ENCODE measurements around the gene RPL4. TPM values are rescaled to one million over a fixed set of nuclear protein-coding genes. Genes with fewer than 3 reads are reported as not detected.
A peak's percentile ranks its signal among the peaks of the same experiment; 100 is the strongest.
"Not testable (repeated sequence)": the region's sequence is repeated elsewhere in the genome, so short reads cannot be mapped to it uniquely, and the experiment has no call there.

RPL4 gene
- total RNA-seq, 1 experiment from 2014 or later = 5,364 TPM

DNA sequence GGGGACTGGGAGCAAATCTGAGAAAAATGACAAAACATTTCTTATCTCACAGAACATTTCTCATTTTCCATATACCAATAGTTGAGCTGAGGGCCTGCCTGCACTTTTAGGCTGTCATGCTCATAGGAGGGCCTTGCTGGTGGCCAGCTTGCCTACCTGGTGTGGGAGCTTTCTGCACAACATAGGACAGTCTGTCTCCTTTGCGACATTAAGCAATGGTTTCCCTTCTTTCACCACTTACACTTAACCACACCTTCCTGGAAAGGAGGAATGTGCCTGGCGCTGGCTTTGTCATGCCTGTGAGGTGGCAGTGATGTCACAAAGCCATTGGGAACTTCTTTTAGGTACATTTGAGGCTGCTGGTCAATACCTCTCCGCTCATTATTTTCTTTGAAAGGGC, 12.8 kb downstream of the RPL4 start:
- DNase-seq (ENCODE audit: low spot score) = no peak

GRCh38 chr15:66489179-66489791, 15.4 kb downstream of the RPL4 start:
- DNase-seq (ENCODE audit: low spot score) = no peak

GRCh38 chr15:66488525-66488924, 16.1 kb downstream of the RPL4 start:
- no peak for DNase-seq (ENCODE audit: low spot score)

- no peak for DNase-seq (ENCODE audit: low spot score)
Observed at GRCh38 chr15:66486887-66487286, 17.8 kb downstream of the RPL4 start.

DNA sequence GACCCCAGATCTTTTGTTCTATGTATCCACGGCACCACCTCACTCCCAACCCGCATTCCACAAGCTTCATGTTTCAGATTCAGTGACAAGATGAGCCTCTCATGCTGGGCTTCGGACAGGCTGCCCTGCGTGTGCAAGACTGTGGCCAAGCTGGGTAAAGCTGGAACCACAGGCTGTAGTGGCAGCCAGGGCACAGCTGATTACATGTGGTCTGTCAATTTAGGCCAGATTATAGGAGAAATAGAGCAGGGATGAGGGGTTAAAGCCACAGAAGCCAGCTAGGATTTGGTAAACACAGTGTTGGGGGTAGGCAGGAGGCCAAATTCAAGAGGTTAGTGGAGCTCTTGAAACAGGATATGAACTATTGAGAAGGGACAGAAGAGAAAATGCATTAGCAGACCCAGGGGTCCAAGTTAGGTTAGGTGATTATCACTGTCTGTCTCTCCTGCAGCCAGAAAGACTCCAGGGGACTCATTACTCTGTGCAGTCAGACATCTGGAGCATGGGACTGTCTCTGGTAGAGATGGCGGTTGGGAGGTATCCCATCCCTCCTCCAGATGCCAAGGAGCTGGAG, 20.0 kb downstream of the RPL4 start:
- DNase-seq (ENCODE audit: low spot score) = no peak

DNA sequence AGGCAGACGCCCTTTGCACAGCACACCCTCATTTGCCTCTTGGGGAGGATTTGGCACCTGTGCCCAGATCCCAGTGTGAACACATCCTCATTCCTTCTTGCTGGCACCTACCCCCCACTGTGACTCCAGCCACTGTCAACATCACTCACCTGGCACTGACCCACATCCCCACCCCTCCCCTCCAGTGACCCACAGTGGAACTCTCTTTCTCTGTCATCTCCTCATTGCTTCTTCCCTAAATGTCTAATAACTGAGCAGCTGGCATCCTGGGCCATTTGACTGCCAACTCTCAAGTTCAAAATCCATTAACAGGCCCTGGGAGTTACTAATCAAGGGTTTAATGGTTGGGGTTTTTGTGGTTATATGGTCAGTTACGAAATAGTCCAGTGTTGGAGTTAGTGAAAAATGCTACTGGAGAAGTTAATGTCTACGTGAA, 21.5 kb downstream of the RPL4 start:
- no peak for DNase-seq (ENCODE audit: low spot score)

DNA sequence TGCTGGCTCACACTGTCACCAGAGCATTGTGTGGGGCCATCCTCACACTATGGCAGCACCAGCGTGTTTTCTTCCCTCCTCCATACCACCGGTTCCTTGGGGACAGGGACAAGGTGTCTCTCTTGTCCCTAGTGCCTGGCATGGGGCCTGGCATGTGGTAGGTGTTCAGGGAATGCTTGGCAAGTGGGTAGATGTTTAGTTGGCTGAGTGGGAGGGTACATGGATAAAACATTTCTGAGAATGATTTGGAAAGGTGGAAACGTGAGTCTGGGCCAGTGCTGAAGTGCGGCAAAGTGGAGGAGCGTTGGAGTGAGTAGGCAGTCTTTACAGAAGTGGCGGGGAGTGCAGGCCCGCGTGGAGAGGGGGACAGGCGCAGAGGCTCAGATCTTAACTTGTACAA, 22.1 kb downstream of the RPL4 start:
- no peak for DNase-seq (ENCODE audit: low spot score)

- no peak for DNase-seq (ENCODE audit: low spot score)
Observed at GRCh38 chr15:66481107-66481856, 23.4 kb downstream of the RPL4 start.

GRCh38 chr15:66480267-66480666, 24.4 kb downstream of the RPL4 start:
- DNase-seq (ENCODE audit: low spot score) = no peak

GRCh38 chr15:66477011-66477410, 27.6 kb downstream of the RPL4 start:
- DNase-seq (ENCODE audit: low spot score) = no peak

- no peak for DNase-seq (ENCODE audit: low spot score)
Observed at GRCh38 chr15:66476535-66476934, 28.1 kb downstream of the RPL4 start.

DNA sequence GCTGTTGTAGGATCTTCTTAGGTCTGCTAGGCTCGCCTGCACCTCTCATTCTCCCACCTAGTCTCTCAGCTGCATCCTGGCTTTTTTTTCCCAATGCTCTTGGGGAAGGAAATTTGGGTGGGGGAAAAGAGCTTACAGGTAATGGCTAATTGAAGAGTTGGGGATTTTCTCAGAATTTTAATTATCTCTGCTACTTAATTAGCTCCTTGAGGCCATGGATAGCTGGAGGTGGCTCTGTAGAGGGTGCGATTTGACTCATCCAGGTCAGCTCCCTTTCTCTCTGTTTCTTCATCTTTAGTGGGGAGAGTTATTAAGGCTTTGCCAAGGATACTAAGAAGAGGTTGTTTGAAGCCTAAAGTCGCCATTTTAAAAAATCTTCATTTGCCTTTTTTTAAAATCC, 29.7 kb downstream of the RPL4 start:
- DNase-seq (ENCODE audit: low spot score) = no peak

DNA sequence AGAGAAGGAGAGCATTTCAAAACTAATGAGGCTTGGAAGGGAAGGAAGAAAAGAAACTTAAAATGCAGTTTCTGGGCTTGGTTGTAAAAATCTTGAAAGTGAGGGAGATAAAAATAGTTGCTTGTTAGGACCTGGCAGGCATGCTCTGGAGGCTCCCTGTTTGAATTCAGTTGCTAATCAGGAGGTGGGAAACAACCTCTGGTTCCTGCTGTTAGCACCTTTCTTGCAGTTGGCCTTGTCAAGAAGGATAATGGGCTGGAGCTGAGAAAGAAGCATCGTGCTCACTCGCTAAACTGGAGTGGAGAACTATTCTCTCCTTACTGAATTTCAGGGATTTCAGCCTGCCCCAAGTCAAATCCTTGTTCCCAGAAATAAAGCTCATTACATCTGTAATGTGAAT, 30.5 kb downstream of the RPL4 start:
- DNase-seq (ENCODE audit: low spot score) = no peak

- DNase-seq (ENCODE audit: low spot score) = no peak
Observed at GRCh38 chr15:66472176-66472999, 32.3 kb downstream of the RPL4 start.

DNA sequence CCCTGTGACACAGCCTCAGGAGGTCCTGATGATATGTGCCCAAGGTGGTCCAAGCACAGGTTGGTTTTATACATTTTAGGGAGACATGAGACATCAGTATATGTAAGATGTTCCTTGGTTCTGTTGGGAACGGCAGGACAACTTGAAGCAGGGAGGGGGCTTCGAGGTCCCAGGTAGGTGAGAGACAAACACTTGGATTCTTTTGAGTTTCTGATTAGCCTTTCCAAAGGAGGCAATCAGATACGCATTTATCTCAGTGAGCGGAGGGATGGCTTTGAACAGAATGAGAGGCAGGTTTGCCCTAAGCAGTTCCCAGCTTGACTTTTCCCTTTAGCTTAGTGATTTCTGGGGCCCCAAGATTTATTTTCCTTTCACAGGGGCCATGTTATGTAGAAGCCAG, 33.8 kb downstream of the RPL4 start:
- DNase-seq (ENCODE audit: low spot score) = not testable (repeated sequence)

- not testable (repeated sequence) for DNase-seq (ENCODE audit: low spot score)
Observed at GRCh38 chr15:66467162-66468040, 37.3 kb downstream of the RPL4 start.

- DNase-seq (ENCODE audit: low spot score) = not testable (repeated sequence)
Observed at GRCh38 chr15:66465294-66465693, 39.4 kb downstream of the RPL4 start.

DNA sequence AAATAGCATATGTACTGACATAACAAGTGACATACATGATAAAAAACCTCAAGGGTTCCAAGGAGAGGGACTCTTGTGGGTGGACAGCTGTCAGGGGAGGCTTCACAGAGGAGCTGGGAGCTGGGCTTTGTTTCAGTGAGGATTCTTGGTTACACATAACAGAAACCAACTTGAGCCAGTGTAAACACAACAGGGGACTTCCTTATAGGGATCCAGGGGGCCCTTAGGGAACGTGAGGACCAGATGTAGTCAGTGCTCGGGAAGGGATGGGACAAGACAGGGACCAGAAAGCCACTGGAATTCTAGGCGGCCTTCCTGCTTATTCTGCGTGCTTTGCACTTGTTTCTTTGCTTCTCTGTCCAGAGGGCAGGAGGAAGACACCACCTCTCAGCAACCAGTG, 42.0 kb downstream of the RPL4 start:
- peak; percentile 19 for DNase-seq (ENCODE audit: low spot score)

GRCh38 chr15:66461917-66462316, 42.7 kb downstream of the RPL4 start:
- DNase-seq (ENCODE audit: low spot score) = peak; percentile 78

GRCh38 chr15:66461294-66461693, 43.4 kb downstream of the RPL4 start:
- DNase-seq (ENCODE audit: low spot score) = not testable (repeated sequence)

Measured in HT-29 (cell line).